GM19455 (cell line): Measurements from ENCODE around the gene ECSIT.

Source experiments
- ATAC-seq: cut with Tn5 transposase; IDR thresholded peaks from one replicate; pipeline ENCODE4 v1.9.1; 2021; ENCODE audit not compliant: unreplicated experiment

ECSIT gene

GRCh38 chr19:11504502-11505031 lies 24.4 kb downstream of the ECSIT start:
- ATAC-seq = no peak

- no peak for ATAC-seq
Observed at GRCh38 chr19:11499890-11500420, 29.0 kb downstream of the ECSIT start.

GRCh38 chr19:11499220-11499726 lies 29.7 kb downstream of the ECSIT start:
- no peak for ATAC-seq

- no peak for ATAC-seq
Observed at GRCh38 chr19:11496391-11497163, 32.4 kb downstream of the ECSIT start.

GRCh38 chr19:11495885-11496284 lies 33.0 kb downstream of the ECSIT start:
- ATAC-seq = no peak

- no peak for ATAC-seq
Observed at GRCh38 chr19:11495481-11495880, 33.5 kb downstream of the ECSIT start.

- no peak for ATAC-seq
Observed at GRCh38 chr19:11494634-11495285, 34.2 kb downstream of the ECSIT start.

GRCh38 chr19:11489378-11489777 lies 39.6 kb downstream of the ECSIT start:
- no peak for ATAC-seq

GRCh38 chr19:11486661-11487503 lies 42.1 kb downstream of the ECSIT start:
- no peak for ATAC-seq

- ATAC-seq = no peak
Observed at GRCh38 chr19:11485245-11485837, 43.6 kb downstream of the ECSIT start.

GRCh38 chr19:11483366-11484111 lies 45.4 kb downstream of the ECSIT start:
- ATAC-seq = no peak

GRCh38 chr19:11482384-11483050 lies 46.4 kb downstream of the ECSIT start:
- peak; percentile 63 for ATAC-seq

- peak; percentile 71 for ATAC-seq
Observed at GRCh38 chr19:11481534-11482383, 47.2 kb downstream of the ECSIT start.

- no peak for ATAC-seq
Observed at GRCh38 chr19:11480715-11481533, 48.0 kb downstream of the ECSIT start, which contains the start of gene ELAVL3. Gene ELAVL3, minus strand, starts transcription at chr19:11481046. Its CDS starts 438 bp downstream, at chr19:11480608.

GRCh38 chr19:11479898-11480714 lies 48.8 kb downstream of the ECSIT start:
- ATAC-seq = no peak

GRCh38 chr19:11479090-11479897 lies 49.6 kb downstream of the ECSIT start:
- no peak for ATAC-seq
